ENCODE results near the gene CDH13. TPM values are rescaled to one million over a fixed set of nuclear protein-coding genes. Genes with fewer than 3 reads are reported as not detected.

The CDH13 gene
- total RNA-seq, 1 donor from 2014 or later, result 81.1 TPM

GRCh38 chr16:83807327-83807709, 1180.5 kb downstream of the CDH13 start:
- Mint-ChIP-seq H3K9me3 (ENCODE audit: unreplicated experiment) (peaks cover 7% of the 10 kb centered on the region), H3K27ac (ENCODE audit: unreplicated experiment) (no peak overlapping the region), H3K27me3 (ENCODE audit: unreplicated experiment) (peaks cover 5% of the 10 kb centered on the region), H3K4me1 (ENCODE audit: low read depth, unreplicated experiment) (peaks cover 6% of the 10 kb centered on the region), H3K36me3 (ENCODE audit: unreplicated experiment) (peaks cover 4% of the 10 kb centered on the region), H3K4me3 (ENCODE audit: unreplicated experiment) (peak overlapping the region; percentile 64)
- TF ChIP-seq CTCF (IDR thresholded peaks at IDR 0.05; ENCODE audit: partially characterized antibody, unreplicated experiment), result no peak
- no peak for DNase-seq

- no peak for TF ChIP-seq CTCF (IDR thresholded peaks at IDR 0.05; ENCODE audit: partially characterized antibody, unreplicated experiment)
- peak; percentile 97 for DNase-seq
- peaks cover 5% of the 10 kb centered on the region for H3K27me3 Mint-ChIP-seq (ENCODE audit: unreplicated experiment)
- peaks cover 6% of the 10 kb centered on the region for H3K4me1 Mint-ChIP-seq (ENCODE audit: low read depth, unreplicated experiment)
- H3K9me3 Mint-ChIP-seq (ENCODE audit: unreplicated experiment), result peaks cover 7% of the 10 kb centered on the region
- H3K36me3 Mint-ChIP-seq (ENCODE audit: unreplicated experiment), result peaks cover 4% of the 10 kb centered on the region
- H3K27ac Mint-ChIP-seq (ENCODE audit: unreplicated experiment), result peak within 1 kb of the TSS; percentile 90
- peak within 1 kb of the TSS; percentile 98 for H3K4me3 Mint-ChIP-seq (ENCODE audit: unreplicated experiment)
Observed at GRCh38 chr16:83807710-83808572, 1181.2 kb downstream of the CDH13 start, which contains the start of gene HSBP1. HSBP1 (plus strand) TSS chr16:83807978; CDS start chr16:83808077, 99 bp downstream.

- DNase-seq, result no peak
- TF ChIP-seq CTCF (IDR thresholded peaks at IDR 0.05; ENCODE audit: partially characterized antibody, unreplicated experiment), result no peak
- Mint-ChIP-seq H3K27ac (ENCODE audit: unreplicated experiment) (peak overlapping the region; percentile 90), H3K4me3 (ENCODE audit: unreplicated experiment) (peak overlapping the region; percentile 98), H3K9me3 (ENCODE audit: unreplicated experiment) (peaks cover 7% of the 10 kb centered on the region), H3K36me3 (ENCODE audit: unreplicated experiment) (peaks cover 4% of the 10 kb centered on the region), H3K27me3 (ENCODE audit: unreplicated experiment) (peaks cover 5% of the 10 kb centered on the region), H3K4me1 (ENCODE audit: low read depth, unreplicated experiment) (peaks cover 6% of the 10 kb centered on the region)
Observed at GRCh38 chr16:83808573-83809014, 1181.8 kb downstream of the CDH13 start.

- peak overlapping the region; percentile 98 for H3K4me3 Mint-ChIP-seq (ENCODE audit: unreplicated experiment)
- H3K4me1 Mint-ChIP-seq (ENCODE audit: low read depth, unreplicated experiment), result peaks cover 6% of the 10 kb centered on the region
- H3K9me3 Mint-ChIP-seq (ENCODE audit: unreplicated experiment), result peaks cover 4% of the 10 kb centered on the region
- no peak for DNase-seq
- peaks cover 3% of the 10 kb centered on the region for H3K27me3 Mint-ChIP-seq (ENCODE audit: unreplicated experiment)
- H3K27ac Mint-ChIP-seq (ENCODE audit: unreplicated experiment), result peak overlapping the region; percentile 90
- peaks cover 4% of the 10 kb centered on the region for H3K36me3 Mint-ChIP-seq (ENCODE audit: unreplicated experiment)
- TF ChIP-seq CTCF (IDR thresholded peaks at IDR 0.05; ENCODE audit: partially characterized antibody, unreplicated experiment), result no peak
Observed at GRCh38 chr16:83809092-83809491, 1182.3 kb downstream of the CDH13 start.

- no peak for DNase-seq
- Mint-ChIP-seq H3K4me3 (ENCODE audit: unreplicated experiment) (no peak overlapping the region), H3K27ac (ENCODE audit: unreplicated experiment) (no peak overlapping the region), H3K27me3 (ENCODE audit: unreplicated experiment) (peaks cover 2% of the 10 kb centered on the region), H3K36me3 (ENCODE audit: unreplicated experiment) (peaks cover 4% of the 10 kb centered on the region), H3K9me3 (ENCODE audit: unreplicated experiment) (peaks cover 4% of the 10 kb centered on the region), H3K4me1 (ENCODE audit: low read depth, unreplicated experiment) (peaks cover 6% of the 10 kb centered on the region)
- no peak for TF ChIP-seq CTCF (IDR thresholded peaks at IDR 0.05; ENCODE audit: partially characterized antibody, unreplicated experiment)
Observed at GRCh38 chr16:83810901-83811300, 1184.1 kb downstream of the CDH13 start.
